ENCODE data around the gene FRA10AC1. TPM values are rescaled to one million over a fixed set of nuclear protein-coding genes. Genes with fewer than 3 reads are reported as not detected.

FRA10AC1 gene, protein sequence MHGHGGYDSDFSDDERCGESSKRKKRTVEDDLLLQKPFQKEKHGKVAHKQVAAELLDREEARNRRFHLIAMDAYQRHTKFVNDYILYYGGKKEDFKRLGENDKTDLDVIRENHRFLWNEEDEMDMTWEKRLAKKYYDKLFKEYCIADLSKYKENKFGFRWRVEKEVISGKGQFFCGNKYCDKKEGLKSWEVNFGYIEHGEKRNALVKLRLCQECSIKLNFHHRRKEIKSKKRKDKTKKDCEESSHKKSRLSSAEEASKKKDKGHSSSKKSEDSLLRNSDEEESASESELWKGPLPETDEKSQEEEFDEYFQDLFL
- 10 to 100 TPM in 3 of 4 donors, 1 to 10 TPM in 1; 6.0 to 25.2 (median 12.7) TPM for total RNA-seq

DNA sequence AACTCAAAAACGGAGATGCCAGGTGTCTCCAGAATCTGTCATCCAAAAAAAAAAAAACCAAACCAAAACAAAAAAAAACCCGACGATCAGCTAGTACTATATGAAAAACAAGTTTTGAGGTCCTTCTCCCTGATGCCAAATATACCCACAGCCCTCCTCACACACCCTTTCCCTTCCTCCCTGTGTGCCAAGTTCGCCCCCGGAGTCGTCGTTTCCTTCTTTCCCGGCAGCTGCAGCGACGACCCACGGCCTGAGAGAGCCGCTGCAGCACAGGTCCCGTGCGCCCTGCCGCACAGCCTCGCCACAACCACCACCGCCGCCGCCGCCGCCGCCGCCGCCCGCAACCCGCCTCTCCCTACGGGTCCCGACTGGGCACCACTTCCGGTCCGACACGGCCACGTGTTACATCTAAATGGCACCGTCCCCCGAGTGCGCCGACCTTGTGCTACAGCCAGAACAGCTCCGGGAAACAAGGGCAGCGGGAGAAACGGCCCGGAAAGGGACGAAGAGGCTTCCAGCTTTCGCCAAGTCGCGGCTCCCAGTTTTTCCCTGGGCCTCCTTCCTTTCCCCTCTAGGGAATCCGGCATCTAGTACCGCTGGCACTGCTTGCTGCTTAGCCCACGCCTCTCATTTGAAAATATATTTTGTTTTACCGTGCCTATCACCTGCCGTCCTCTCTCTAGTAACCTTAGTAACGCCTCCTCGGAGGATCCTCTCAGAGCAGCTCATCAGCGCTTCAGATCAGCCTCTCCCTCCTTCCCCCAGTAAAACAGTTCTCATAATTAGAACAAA, at the start of gene FRA10AC1:
FRA10AC1 (minus strand) TSS at position 383 of the 792 bp plus-strand sequence. CDS start 2,486 bp downstream, outside the sequence.
- TF ChIP-seq, protein P1, sequence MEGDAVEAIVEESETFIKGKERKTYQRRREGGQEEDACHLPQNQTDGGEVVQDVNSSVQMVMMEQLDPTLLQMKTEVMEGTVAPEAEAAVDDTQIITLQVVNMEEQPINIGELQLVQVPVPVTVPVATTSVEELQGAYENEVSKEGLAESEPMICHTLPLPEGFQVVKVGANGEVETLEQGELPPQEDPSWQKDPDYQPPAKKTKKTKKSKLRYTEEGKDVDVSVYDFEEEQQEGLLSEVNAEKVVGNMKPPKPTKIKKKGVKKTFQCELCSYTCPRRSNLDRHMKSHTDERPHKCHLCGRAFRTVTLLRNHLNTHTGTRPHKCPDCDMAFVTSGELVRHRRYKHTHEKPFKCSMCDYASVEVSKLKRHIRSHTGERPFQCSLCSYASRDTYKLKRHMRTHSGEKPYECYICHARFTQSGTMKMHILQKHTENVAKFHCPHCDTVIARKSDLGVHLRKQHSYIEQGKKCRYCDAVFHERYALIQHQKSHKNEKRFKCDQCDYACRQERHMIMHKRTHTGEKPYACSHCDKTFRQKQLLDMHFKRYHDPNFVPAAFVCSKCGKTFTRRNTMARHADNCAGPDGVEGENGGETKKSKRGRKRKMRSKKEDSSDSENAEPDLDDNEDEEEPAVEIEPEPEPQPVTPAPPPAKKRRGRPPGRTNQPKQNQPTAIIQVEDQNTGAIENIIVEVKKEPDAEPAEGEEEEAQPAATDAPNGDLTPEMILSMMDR (IDR thresholded peaks at IDR 0.05), result no peak
- ATAC-seq (ENCODE audit: low FRiP score) (peak; percentile 99), DNase-seq (ENCODE audit: low spot score) (peak; percentile 74)

- DNase-seq (ENCODE audit: low spot score), result no peak
- TF ChIP-seq, protein P1 (IDR thresholded peaks at IDR 0.05), result no peak
- no peak for ATAC-seq (ENCODE audit: low FRiP score)
These were observed 49.4 kb upstream of the FRA10AC1 start for GRCh38 chr10:93751832-93752231.

DNA sequence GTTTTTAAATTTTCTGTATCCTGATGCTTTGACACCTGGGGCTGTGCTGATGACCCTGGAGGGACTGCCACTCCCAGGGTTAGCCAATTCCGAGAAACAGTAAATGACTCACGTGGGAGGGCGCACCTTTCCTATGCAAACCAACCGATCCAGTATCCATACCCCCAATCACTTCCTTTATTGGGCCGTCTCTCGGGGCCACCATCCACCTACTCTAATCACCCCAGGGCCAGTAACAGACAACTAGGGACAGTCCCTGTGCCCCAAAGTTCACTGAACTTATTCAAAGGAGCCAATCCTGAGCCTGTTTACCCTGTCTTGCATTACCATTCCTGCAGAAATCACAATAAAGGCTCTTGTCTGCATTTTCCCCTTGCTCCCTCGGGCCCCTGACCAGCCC, 48.7 kb upstream of the FRA10AC1 start:
- ATAC-seq (ENCODE audit: low FRiP score) (no peak), DNase-seq (ENCODE audit: low spot score) (no peak)
- TF ChIP-seq, protein P1 (IDR thresholded peaks at IDR 0.05), result no peak

DNA sequence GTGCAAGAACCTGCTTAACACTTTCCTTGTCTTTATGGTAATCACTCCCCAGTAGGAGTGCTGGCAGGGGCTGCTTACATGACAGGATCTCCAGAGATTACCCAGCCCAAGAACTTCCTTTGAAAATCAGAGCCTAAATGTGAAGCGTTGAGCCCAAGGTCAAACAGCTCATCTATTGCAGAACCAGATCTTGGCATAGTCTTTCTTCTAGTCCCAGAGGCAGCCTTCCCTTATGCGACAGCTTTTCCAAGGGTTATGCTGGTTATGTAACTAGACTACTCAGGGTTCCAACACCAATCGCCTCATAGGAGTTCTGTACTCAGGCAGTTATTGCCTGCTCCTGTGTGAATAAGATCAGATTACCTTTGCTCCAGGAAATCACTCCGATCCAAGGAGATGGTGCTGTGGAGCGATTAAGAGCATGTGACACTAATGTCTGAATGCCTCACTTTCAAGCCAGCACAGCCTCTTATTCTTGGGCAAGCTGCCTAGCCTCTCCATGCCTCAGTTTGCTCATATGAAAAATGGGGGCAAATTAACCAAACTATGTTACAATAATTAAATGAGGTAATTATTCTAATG, 46.9 kb upstream of the FRA10AC1 start:
- TF ChIP-seq, protein P1 (IDR thresholded peaks at IDR 0.05), result no peak
- no peak for ATAC-seq (ENCODE audit: low FRiP score)
- DNase-seq (ENCODE audit: low spot score), result no peak

DNA sequence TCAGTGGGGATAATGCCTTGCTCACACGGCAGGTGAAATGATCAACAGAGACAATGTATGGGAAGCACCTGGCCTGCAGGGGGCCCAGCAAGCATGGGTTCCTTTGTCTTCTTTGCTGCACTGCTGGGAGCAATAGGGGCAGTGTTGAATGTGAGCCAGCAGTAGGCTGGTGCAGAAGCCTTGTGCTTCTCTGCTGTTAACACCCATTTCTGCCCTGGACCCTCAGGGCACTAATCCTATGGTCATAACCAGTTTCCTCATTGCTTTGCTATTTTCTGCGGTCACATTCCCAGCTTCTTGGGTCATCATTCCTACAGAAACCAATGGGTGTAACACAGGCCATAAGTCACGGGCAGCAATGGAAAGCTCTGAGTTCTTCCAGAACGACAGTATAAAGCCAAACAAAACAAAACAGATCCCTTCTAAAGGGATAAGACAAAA, 44.5 kb upstream of the FRA10AC1 start:
- TF ChIP-seq, protein P1 (IDR thresholded peaks at IDR 0.05), result no peak

GRCh38 chr10:93745408-93746065, 43.1 kb upstream of the FRA10AC1 start:
- TF ChIP-seq, protein P1 (IDR thresholded peaks at IDR 0.05), result no peak
- DNase-seq (ENCODE audit: low spot score), result no peak
- ATAC-seq (ENCODE audit: low FRiP score), result no peak

More for the DNA sequence above, 44.5 kb upstream of the FRA10AC1 start:
- DNase-seq (ENCODE audit: low spot score) (no peak), ATAC-seq (ENCODE audit: low FRiP score) (no peak)

Data from omental fat pad (tissue), 4 donors.